Activated naive CD4-positive, alpha-beta T cell treated with anti-CD3 and anti-CD28 coated beads, Interleukin-2, amount 50 U/mL, for 24 hours (primary cell): ENCODE results near the gene TANGO2.

Experiments used
- H3K27ac Mint-ChIP-seq: one replicate; pipeline ENCODE4 v1.8.0; 2021; ENCODE audit warnings: mild to moderate bottlenecking, mixed read lengths
- H3K27me3 Mint-ChIP-seq: one replicate; pipeline ENCODE4 v1.8.0; 2021; ENCODE audit warnings: mixed read lengths
- H3K36me3 Mint-ChIP-seq: one replicate; pipeline ENCODE4 v1.8.0; 2021; ENCODE audit warnings: mixed read lengths
- H3K4me1 Mint-ChIP-seq: one replicate; pipeline ENCODE4 v1.8.0; 2021; ENCODE audit warnings: mixed read lengths
- H3K4me3 Mint-ChIP-seq: one replicate; pipeline ENCODE4 v1.8.0; 2021; ENCODE audit warnings: mild to moderate bottlenecking, mixed read lengths
- H3K9me3 Mint-ChIP-seq: one replicate; pipeline ENCODE4 v1.8.0; 2021; ENCODE audit warnings: mixed read lengths

Gene TANGO2

DNA sequence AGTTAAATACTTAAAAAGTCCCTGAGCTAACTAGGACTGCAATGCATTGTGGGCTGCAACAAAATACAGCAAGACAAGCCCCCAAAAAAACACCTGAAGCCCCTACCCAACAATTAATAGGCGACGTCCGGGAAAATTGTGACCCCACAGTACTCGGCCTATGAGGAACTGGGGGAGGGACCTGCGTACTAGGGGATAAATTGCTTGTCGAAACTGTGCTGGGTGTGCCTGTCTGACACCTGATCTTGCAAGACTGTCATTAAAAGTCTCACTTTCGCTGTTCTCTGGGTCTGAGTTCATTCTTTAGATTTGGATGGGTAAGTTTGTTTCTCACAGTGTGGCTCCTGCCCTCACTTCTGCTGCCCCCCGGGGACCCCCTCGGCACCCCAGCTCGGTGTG is 15.2 kb downstream of the TANGO2 start:
- Mint-ChIP-seq H3K36me3 (no peaks in the 10 kb centered on the region), H3K27ac (peak overlapping the region; percentile 68), H3K4me3 (no peak overlapping the region), H3K4me1 (peaks cover 24% of the 10 kb centered on the region), H3K9me3 (no peaks in the 10 kb centered on the region), H3K27me3 (no peaks in the 10 kb centered on the region)

DNA sequence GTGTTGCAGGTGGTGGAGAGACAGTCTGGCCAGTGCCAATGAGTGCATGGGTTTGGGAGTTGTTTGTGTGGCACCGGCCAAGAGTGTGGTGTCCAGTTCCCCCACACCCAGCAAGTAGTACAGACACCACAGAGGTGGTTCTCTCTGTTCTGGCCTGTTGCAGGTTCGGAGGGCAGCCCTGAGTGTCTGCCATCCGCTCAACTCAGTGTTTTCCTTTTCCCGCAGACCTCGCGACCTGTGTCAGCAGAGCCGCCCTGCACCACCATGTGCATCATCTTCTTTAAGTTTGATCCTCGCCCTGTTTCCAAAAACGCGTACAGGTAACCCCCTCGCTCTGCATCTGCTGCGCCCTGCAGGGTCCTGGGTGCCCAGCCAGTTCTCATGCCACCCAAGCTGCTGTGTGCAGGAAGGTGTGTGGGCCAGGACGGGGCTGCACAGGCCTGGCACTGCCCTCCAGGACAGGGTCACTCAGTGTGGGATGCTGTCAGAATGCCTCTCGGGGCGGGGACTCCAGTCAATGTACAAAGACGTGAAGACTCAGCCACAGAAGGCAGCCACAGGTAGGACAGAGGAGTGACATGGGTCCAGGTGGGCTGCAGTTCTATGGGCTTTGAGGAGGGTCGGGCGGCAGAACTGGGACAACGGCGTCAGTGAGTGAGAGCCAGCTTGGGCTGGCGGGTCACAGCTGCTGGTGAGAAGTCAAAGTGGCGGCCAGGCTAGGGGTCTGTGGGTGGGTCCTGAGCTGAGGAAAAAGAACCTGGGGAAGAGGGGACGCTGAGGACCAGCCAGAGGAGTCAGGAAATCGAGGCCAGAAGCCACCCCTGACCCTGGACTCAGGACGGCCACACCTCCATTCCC is 15.9 kb downstream of the TANGO2 start:
- Mint-ChIP-seq H3K27ac (peak overlapping the region; percentile 68), H3K4me1 (peaks cover 19% of the 10 kb centered on the region), H3K9me3 (no peaks in the 10 kb centered on the region), H3K27me3 (no peaks in the 10 kb centered on the region), H3K4me3 (no peak overlapping the region), H3K36me3 (no peaks in the 10 kb centered on the region)

DNA sequence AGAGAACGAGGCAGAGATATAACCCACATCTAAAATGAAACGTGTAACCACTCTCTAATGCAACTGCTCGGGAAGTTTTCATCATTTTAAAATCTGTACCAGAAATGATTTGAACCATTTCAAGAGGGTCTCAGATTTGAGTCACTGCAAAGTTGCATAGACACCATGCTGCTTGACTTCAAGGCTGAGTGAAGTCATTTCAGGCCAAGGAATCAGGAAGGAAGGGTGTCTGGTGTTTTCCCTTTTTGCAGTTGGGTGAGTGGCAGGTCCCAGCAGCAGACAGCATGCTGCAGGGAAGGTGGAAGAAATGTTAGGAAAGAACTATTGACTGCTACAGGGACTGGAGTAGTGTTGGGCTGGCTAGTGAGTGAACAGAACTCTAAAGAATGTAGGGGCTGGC is 16.5 kb downstream of the TANGO2 start:
- Mint-ChIP-seq H3K9me3 (no peaks in the 10 kb centered on the region), H3K36me3 (no peaks in the 10 kb centered on the region), H3K4me1 (peaks cover 14% of the 10 kb centered on the region), H3K27me3 (no peaks in the 10 kb centered on the region), H3K4me3 (no peak overlapping the region), H3K27ac (no peak overlapping the region)

DNA sequence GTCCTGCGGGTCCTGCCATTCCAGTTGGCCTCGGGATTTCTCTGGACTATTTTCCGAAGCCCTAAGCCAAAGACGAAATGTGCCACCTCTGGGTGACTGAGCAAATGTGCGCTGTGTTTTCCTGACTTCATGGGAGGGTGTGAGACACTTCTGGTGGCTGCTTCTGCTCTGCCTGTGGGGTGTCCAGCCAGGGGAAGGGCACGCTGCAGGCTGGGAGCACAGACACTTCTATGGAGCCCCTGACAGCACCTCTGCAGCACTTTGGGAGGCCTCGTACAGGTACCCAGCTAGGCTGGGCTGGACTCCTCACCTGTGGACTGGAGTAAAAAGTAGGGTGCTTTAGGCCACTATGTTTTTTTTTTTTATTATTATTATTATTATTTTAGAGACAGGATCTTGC is 17.7 kb downstream of the TANGO2 start:
- Mint-ChIP-seq H3K36me3 (peaks cover 3% of the 10 kb centered on the region), H3K27ac (no peak overlapping the region), H3K4me3 (no peak overlapping the region), H3K27me3 (no peaks in the 10 kb centered on the region), H3K4me1 (peaks cover 12% of the 10 kb centered on the region), H3K9me3 (no peaks in the 10 kb centered on the region)

DNA sequence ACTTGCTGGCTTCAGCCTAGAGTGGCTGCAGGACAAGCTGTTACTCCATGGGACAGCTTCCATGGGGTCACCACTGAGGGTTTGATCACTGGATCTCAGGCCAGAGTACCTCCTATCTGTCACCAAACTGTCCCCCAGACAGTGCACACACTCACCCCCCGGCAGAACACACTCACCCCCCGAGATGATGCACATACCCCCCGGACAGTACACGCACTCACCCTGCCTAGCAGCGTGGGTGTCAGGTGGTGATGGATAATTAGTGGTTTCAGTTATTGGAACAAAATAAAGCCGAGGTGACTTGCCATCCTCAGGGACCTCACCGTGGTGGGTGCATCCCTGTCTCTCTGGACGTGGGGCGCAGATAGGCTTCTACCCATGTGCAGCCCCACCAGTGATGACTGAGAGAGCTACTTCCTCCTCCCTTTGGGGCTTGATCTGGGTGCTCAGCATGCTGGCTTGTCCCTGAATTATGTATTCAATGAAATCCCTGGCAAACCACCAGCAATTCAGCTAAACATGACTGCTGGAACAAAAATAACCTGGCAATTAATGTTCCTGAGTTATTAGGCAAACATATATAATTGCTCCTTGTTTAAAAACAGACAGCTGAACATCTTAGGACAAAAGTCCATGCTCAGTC is 18.9 kb downstream of the TANGO2 start:
- no peak overlapping the region for H3K27ac Mint-ChIP-seq
- peaks cover 3% of the 10 kb centered on the region for H3K36me3 Mint-ChIP-seq
- no peaks in the 10 kb centered on the region for H3K27me3 Mint-ChIP-seq
- no peaks in the 10 kb centered on the region for H3K9me3 Mint-ChIP-seq
- no peak overlapping the region for H3K4me3 Mint-ChIP-seq
- peaks cover 5% of the 10 kb centered on the region for H3K4me1 Mint-ChIP-seq

DNA sequence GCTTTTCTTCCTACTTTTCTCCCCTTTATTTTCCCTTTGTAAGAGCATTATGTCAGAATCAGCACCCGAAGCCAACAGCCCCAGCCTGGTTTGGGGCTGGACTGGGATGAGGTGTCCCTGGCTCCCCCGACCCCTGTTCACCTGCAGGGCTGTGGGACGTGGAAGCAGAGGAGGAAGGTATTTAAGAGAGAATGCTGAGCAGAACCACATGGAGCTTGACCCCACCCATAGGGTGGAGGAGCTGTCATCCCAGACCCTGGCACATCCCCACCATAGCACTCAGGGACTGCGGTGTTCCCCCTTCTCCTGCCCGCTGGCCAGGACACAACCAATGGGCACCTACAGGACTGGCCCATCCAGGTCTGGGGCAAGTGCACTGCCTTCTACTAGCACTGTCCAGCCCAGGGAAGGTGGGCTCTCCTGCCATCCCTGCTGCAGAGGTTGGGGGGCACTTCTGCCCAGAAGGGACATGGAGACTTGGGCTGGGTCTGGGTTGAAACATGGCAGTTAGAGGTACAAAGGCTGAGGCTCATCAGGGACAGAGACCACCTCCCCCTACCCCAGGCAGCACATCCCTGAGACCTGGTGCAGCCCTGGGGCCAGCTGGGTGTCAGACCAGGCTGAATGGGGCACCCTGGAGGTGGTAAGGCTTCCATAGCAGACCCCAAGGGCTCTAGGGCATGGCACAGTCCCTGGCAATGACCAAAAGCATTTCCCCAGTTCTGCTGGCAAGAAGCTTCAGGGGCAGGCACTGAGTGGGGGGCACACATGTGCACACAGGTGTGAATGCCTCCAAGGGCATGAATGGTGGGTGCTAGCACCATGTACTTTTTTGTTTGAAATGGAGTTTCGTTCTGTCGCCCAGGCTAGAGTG is 19.7 kb downstream of the TANGO2 start:
- H3K4me1 Mint-ChIP-seq = no peaks in the 10 kb centered on the region
- H3K27me3 Mint-ChIP-seq = no peaks in the 10 kb centered on the region
- peaks cover 3% of the 10 kb centered on the region for H3K36me3 Mint-ChIP-seq
- H3K4me3 Mint-ChIP-seq = no peak overlapping the region
- H3K9me3 Mint-ChIP-seq = no peaks in the 10 kb centered on the region
- no peak overlapping the region for H3K27ac Mint-ChIP-seq

DNA sequence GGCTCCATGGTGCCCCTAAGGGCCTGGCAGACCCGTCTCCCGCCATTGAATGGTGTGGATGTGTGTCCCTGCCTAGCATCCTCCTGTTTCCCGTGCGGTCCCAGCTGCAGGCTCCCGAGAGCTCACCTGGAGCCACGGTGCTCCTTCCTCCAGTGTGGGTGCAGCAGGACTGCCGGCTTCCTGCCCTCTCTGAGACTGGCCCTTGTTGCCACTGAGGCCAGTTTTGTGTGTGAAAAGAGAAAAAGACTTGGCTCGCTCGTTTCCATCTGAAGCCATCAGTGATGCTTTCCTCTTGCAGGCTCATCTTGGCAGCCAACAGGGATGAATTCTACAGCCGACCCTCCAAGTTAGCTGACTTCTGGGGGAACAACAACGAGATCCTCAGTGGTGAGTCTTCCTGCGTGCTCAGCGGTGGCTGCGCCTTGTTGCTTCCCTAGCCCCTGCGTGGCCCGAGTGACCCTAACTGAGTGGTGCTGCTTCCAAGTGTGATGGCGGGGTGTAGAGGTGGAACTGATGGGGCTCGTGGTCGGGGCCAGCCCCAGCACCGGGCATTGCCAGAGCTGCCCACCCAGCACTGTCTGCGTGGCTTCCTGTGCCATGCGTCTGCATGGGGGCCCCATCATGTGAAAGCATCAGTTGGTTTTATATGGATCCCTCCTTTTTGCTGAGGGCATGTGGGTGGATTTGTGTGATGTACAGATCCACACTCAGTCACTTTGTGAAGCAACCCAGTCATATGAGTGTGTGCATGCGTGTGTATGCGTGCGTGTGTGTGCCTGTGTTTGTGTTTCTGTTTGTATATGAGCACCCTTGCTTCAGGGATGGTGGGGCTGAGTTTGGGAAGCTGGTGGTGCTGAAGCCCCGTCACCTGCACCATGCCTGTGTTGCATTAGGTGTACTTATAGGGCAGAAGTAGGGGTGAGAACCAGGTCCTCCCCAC is 22.4 kb downstream of the TANGO2 start:
- H3K4me3 Mint-ChIP-seq = no peak overlapping the region
- H3K36me3 Mint-ChIP-seq = peaks cover 14% of the 10 kb centered on the region
- H3K27me3 Mint-ChIP-seq = no peaks in the 10 kb centered on the region
- H3K4me1 Mint-ChIP-seq = peaks cover 11% of the 10 kb centered on the region
- no peaks in the 10 kb centered on the region for H3K9me3 Mint-ChIP-seq
- no peak overlapping the region for H3K27ac Mint-ChIP-seq

DNA sequence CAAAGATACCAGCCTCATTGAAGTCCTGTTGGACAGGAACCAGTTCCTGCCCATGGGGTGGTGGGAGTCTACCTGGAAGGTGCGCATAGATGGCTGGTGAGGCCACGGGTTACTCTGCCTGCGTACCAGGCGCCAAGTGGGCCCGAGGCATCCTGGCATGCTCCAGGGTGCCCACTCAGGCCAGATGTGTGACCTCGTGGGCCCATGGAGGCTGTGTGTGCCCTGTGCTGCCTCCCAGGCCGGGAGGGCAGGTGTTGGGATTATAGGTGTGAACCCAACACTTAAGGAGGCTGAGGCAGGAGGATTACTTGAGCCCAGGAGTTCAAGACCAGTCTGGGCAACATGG is 23.1 kb downstream of the TANGO2 start:
- no peak overlapping the region for H3K4me3 Mint-ChIP-seq

DNA sequence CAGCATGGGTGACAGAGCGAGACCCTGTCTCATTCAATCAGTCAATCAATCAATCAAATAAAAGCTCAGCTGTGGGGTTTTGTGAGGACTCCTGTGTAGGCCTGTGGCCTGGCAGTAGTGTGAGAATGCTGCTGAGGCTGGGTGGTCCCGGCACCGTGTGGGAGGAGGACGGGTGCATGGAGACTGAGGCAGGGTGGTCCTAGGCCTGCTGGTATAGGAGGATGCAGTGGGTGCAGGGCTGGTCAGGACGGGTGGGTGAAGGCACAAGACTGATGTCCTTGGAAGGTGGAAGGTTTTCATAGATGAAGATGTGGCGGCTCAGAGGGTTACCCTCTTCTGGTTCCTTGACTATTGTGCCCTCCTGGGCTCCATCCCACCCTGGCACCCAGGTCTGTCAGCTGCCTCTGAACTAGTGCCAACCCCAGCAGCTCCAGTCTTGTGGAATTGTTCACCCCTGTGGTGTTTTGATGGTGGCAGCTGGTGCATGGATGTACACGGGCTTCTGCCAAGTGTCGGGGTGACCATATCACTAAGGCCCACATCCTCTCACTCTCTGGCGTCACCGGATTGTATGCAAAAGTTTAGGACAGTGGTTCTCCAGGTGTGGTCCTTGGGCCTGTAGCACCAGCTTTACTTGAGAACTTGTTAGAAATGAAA is 23.7 kb downstream of the TANGO2 start:
- Mint-ChIP-seq H3K4me1 (peaks cover 15% of the 10 kb centered on the region), H3K27ac (no peak overlapping the region), H3K36me3 (peaks cover 19% of the 10 kb centered on the region), H3K4me3 (no peak overlapping the region), H3K27me3 (no peaks in the 10 kb centered on the region), H3K9me3 (no peaks in the 10 kb centered on the region)

More for the DNA sequence above, 23.1 kb downstream of the TANGO2 start:
- Mint-ChIP-seq H3K27ac (no peak overlapping the region), H3K4me1 (peaks cover 14% of the 10 kb centered on the region), H3K9me3 (no peaks in the 10 kb centered on the region), H3K27me3 (no peaks in the 10 kb centered on the region), H3K36me3 (peaks cover 17% of the 10 kb centered on the region)

DNA sequence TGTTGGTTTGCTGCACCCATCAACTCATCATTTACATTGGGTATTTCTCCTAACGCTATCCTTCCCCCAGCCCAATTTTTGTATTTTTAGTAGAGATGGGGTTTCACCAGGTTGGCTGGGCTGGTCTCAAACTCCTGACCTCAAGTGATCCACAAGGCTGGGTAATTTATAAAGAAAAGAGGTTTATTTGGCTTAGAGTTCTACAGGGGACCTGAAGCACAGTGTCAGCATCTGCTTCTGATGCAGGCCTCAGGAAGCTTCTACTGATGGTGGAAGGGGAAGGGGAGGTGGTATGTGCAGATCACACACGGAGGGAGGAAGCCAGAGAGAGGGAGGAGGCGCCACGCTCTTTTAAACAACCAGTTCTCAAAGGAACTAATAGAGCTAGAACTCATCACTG is 25.8 kb downstream of the TANGO2 start:
- peaks cover 15% of the 10 kb centered on the region for H3K4me1 Mint-ChIP-seq
- H3K27ac Mint-ChIP-seq = no peak overlapping the region
- H3K4me3 Mint-ChIP-seq = no peak overlapping the region
- H3K36me3 Mint-ChIP-seq = peaks cover 19% of the 10 kb centered on the region
- no peaks in the 10 kb centered on the region for H3K27me3 Mint-ChIP-seq
- no peaks in the 10 kb centered on the region for H3K9me3 Mint-ChIP-seq

DNA sequence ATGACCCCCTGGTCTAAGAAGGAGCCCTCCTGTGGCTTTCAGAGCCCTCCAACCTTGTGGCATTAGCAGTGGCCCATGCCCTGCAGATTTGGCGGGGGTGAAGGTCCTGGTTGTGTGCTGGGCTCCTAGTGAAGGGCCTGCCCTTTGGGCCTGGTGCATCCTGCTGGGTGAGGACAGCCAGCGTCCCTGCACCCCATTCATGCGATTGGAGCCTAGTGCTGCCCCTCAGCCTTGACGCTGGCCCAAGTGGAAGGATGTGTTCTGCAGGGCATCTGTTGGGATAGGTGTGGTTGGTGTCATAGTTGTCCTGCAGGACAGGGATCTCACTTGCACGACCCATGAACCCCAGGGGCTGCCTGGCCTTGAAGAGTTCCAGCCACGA is 31.0 kb downstream of the TANGO2 start:
- no peak overlapping the region for H3K27ac Mint-ChIP-seq
- no peak overlapping the region for H3K4me3 Mint-ChIP-seq
- H3K9me3 Mint-ChIP-seq = no peaks in the 10 kb centered on the region
- H3K36me3 Mint-ChIP-seq = peaks cover 13% of the 10 kb centered on the region
- no peaks in the 10 kb centered on the region for H3K27me3 Mint-ChIP-seq
- peaks cover 11% of the 10 kb centered on the region for H3K4me1 Mint-ChIP-seq

DNA sequence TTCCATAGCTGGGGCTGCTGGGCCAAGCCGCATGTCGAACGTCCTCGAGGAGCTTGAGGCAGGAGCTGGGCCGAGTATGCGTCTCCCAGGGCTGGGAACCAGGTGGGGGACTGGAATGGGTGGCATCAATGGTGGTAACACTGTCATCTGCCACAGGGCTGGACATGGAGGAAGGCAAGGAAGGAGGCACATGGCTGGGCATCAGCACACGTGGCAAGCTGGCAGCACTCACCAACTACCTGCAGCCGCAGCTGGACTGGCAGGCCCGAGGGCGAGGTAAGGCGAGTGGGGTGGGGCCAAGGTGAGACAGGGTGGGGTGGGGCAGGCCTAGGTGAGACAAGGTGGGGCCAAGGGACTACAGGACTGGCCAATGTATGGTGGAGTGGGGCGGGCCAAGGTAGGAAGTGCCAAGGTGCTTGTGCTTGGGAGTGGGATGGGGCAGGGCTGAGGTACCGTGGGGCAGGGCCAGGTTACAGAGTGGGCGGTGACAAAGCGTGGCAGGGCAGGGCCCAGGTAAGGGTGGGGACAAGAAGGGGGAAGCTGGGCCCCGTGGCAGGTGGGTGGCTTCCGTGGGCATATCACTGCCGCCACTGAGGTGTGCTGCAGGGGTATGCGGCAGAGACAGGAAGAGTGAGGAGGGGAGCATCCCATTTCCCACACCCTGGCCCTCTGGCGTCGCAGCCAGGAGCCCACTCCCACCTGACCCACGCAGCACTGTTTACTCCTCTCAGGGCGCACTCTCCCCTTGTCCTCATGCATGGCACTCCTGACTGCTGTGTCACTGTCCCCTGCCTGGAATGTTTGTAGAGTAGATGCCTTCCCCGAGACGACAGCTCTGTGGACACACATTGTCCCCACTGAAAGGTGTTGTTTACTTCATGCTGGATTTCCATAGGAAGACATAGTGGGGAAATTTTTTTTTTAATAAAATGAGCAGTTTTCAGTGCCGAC is 31.7 kb downstream of the TANGO2 start:
- H3K4me3 Mint-ChIP-seq = no peak overlapping the region
- no peaks in the 10 kb centered on the region for H3K27me3 Mint-ChIP-seq
- H3K4me1 Mint-ChIP-seq = peaks cover 9% of the 10 kb centered on the region
- H3K36me3 Mint-ChIP-seq = peaks cover 12% of the 10 kb centered on the region
- no peaks in the 10 kb centered on the region for H3K9me3 Mint-ChIP-seq
- no peak overlapping the region for H3K27ac Mint-ChIP-seq

DNA sequence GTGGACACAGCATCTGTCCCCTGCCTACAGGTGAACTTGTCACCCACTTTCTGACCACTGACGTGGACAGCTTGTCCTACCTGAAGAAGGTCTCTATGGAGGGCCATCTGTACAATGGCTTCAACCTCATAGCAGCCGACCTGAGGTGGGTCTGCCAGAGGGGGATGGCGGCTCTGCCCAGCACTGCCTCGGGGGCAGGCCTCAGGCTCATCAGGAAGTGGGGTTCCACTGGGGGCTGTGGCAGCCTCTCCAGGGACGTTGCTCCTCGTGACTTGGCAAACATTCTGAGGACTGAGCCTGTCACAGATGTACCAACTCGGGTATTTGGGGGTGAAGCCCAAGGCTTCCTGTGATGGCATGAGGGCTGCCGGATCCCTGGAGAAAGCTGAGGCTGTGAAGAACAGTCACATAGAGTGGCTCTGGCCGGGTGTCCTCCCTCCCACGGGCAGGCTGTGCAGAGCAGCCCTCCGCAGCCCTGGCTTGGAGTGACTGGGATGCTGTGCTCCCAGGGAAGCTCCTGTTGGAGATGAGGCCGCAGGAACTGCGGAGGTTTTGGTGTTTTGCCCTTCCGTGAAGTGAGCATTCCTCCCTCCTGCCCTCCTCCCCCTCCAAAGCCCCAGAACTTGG is 32.6 kb downstream of the TANGO2 start:
- Mint-ChIP-seq H3K36me3 (peaks cover 5% of the 10 kb centered on the region), H3K27me3 (no peaks in the 10 kb centered on the region), H3K4me3 (no peak overlapping the region), H3K4me1 (peaks cover 6% of the 10 kb centered on the region), H3K27ac (no peak overlapping the region), H3K9me3 (no peaks in the 10 kb centered on the region)
